Measurements from ENCODE around the gene HTRA3.

Gene HTRA3

DNA sequence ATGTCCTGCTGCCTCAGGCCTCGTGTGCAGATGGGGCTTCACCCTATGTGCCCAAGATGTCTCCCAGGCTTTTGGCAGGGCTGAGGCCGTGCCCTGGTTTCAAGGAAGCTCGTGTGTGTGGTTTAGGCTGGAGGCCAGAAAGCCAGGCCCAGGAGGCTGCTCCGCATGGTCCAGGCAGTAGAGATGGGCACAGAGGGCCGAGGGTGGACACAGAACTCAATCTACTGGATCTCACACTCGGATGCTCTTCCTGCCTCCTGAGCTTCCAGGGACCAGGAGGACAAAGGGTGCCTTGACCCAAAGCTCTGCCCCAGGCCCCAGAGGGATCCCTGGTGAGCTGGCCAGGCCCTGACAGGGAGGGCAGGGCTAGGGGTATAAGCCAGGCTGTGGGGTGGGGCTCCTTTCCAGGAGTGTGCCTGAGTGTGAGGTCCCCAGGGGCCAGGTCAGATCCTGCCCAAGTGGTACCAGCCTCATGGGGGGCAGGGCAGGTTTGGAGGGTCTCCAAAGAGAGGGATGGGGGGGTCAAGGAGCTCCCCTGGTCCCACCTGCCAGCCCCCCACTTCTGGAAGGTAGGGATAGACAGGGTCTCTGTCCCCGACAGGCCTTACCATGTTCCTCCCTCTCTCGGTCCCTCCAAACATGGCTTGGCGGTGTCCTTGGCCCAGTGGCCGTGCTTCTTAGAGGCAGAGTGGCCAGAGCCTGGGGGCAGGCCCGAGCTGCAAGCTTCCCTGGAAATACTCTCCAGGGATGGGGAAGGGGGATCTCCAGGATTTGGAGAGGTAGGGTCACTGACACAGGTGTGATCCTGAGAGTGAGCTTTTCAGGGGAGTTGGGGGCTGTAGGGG is 23.8 kb downstream of the HTRA3 start:
- Mint-ChIP-seq H3K4me1 (ENCODE audit: low read depth) (no peaks in the 10 kb centered on the region), H3K36me3 (ENCODE audit: low read depth) (no peaks in the 10 kb centered on the region), H3K4me3 (no peak overlapping the region), H3K9me3 (peaks cover 7% of the 10 kb centered on the region), H3K27ac (no peak overlapping the region), H3K27me3 (ENCODE audit: low read depth) (no peaks in the 10 kb centered on the region)

DNA sequence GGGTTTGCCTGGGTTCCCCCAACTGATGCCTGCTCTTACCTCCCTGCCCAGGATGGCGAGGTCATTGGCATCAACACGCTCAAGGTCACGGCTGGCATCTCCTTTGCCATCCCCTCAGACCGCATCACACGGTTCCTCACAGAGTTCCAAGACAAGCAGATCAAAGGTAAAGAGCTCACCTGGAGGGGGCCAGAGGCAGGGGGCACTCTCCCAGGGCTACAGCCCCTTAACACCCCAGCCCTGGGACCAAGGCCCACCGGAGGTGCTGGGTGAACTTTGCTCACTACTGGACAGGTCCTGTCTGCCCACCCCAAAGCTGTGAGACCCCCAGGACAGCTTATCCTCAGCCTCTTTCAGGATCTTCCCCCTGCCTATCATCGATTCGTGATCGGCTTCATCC is 24.5 kb downstream of the HTRA3 start:
- H3K4me3 Mint-ChIP-seq: no peak overlapping the region
- H3K27ac Mint-ChIP-seq: no peak overlapping the region
- no peaks in the 10 kb centered on the region for H3K27me3 Mint-ChIP-seq (ENCODE audit: low read depth)
- no peaks in the 10 kb centered on the region for H3K36me3 Mint-ChIP-seq (ENCODE audit: low read depth)
- no peaks in the 10 kb centered on the region for H3K4me1 Mint-ChIP-seq (ENCODE audit: low read depth)
- peaks cover 7% of the 10 kb centered on the region for H3K9me3 Mint-ChIP-seq

DNA sequence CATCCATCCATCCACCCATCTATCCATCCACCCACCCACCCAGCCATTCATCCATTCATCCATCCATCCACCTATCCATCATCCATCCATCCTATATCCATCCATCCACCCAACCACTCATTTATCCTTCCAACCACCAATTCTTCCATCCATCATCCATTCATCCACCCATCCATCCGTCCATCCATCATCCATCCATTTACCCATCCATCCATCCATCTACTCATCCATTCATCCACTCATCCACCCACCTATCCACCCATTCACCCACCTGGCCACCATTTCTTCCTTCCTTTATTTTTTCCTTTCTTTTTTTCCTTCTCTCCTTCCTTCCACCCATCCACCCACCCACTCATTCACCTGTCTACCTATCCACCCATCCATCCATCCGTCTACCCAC is 25.2 kb downstream of the HTRA3 start:
- H3K36me3 Mint-ChIP-seq (ENCODE audit: low read depth): no peaks in the 10 kb centered on the region
- peaks cover 7% of the 10 kb centered on the region for H3K9me3 Mint-ChIP-seq
- H3K27me3 Mint-ChIP-seq (ENCODE audit: low read depth): no peaks in the 10 kb centered on the region
- no peaks in the 10 kb centered on the region for H3K4me1 Mint-ChIP-seq (ENCODE audit: low read depth)
- H3K27ac Mint-ChIP-seq: no peak overlapping the region
- H3K4me3 Mint-ChIP-seq: no peak overlapping the region

DNA sequence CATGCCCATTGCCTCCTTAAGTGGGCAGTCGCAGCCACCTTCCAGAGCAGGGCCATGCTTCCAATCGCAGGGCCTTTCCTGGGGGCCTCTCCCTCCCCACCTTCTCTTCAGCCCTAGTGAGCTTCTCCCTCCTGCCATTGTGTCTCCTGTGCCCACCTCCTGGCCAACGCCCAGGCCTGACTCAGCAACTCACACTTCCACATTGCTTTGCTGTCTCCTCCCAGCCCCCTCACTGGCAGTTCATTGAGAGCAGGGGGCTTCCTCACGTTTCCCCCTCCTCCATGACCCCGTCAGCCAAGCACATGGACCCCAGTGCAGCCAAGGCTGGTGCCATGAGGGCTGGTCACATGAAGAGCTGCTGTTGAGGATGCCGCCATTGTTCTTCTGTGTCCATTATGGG is 25.9 kb downstream of the HTRA3 start:
- H3K27ac Mint-ChIP-seq: no peak overlapping the region

DNA sequence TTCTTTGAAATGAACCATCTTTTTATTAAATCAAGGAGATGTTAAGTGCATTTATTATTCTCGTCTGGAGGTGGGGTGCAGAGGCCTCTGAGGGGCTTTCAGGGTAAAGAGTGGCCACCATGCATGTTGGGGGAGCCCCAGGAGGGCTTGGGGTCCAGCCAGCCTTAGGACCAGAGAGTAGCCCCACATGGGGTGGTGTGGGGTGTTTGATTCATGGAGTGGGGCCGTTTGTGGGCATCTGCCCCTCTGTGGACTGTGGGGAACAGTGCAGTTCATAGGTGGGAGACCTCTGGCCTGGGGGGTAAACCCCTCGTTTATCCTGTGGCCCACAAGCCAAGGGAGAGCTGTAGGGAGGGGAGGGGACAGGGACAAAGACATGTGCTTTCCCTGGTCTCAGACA is 26.9 kb downstream of the HTRA3 start:
- Mint-ChIP-seq H3K4me3 (no peak overlapping the region), H3K27ac (no peak overlapping the region), H3K4me1 (ENCODE audit: low read depth) (no peaks in the 10 kb centered on the region), H3K27me3 (ENCODE audit: low read depth) (no peaks in the 10 kb centered on the region), H3K9me3 (peaks cover 7% of the 10 kb centered on the region), H3K36me3 (ENCODE audit: low read depth) (no peaks in the 10 kb centered on the region)

More for the DNA sequence above, 25.9 kb downstream of the HTRA3 start:
- H3K9me3 Mint-ChIP-seq: peaks cover 7% of the 10 kb centered on the region
- no peaks in the 10 kb centered on the region for H3K4me1 Mint-ChIP-seq (ENCODE audit: low read depth)
- H3K27me3 Mint-ChIP-seq (ENCODE audit: low read depth): no peaks in the 10 kb centered on the region
- H3K36me3 Mint-ChIP-seq (ENCODE audit: low read depth): no peaks in the 10 kb centered on the region
- no peak overlapping the region for H3K4me3 Mint-ChIP-seq

DNA sequence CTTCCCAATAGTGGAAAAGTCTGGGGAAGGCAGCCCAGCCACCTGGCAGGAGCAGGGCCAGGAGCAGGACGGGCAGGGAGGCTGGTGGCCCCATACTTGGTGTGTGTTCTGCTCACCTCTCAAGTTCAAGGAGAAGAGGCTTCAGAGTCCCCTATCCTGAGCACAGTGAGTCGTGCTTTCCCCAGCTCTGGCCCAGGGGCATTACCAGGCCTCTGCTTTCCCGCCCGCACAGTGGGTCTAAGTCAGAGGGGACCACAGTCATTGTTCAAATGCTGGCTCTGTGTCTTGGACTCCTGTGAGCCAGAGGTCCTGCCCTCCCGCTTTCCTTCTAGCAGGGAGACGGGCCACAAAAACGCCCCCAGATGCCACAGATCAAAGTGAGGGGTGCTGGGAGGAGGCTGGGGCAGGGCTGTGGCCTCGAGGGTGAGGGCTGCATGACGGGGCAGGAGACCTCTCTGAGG is 27.6 kb downstream of the HTRA3 start:
- Mint-ChIP-seq H3K4me3 (no peak overlapping the region), H3K27me3 (ENCODE audit: low read depth) (no peaks in the 10 kb centered on the region), H3K36me3 (ENCODE audit: low read depth) (no peaks in the 10 kb centered on the region), H3K27ac (no peak overlapping the region), H3K4me1 (ENCODE audit: low read depth) (no peaks in the 10 kb centered on the region), H3K9me3 (peaks cover 7% of the 10 kb centered on the region)

DNA sequence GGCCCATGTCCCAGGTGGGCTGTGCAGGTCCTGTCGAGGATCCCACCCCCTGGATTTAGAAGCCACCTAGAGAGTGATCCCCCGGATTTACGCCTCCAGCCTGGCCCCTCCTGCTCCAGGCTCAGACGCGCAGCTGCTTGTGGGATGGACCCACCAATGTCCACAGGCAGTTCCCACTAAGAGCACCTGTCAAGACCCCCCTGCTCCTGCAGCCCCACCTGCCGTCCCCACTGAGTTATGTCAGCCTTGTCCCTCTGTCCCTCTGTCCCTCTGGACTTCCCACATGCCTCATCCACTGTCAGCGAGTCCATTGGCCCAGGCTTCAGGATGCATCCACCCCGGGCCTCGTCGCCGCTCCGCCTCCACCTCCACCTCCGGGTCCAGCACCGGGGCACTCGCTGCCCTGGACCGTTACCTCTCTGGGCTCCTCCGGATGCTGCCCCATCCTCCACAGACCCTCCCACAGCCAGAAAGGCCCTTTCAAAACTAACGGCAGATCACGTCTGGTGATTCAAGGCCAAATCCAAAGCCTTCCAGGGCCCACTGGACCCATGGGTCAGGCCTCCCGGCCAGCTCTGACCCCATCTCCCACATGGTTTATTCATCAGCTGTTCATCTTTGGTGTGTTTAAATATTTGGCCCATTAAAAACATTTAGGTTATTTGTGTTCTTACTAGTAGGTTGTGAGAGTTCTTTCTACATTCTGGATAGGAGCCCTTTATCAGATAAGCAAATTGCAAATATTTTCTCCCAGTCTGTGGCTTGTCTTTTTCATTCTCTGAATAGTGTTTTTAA is 28.3 kb downstream of the HTRA3 start:
- Mint-ChIP-seq H3K4me1 (ENCODE audit: low read depth) (no peaks in the 10 kb centered on the region), H3K4me3 (no peak overlapping the region), H3K36me3 (ENCODE audit: low read depth) (no peaks in the 10 kb centered on the region), H3K9me3 (peaks cover 7% of the 10 kb centered on the region), H3K27ac (no peak overlapping the region), H3K27me3 (ENCODE audit: low read depth) (no peaks in the 10 kb centered on the region)

DNA sequence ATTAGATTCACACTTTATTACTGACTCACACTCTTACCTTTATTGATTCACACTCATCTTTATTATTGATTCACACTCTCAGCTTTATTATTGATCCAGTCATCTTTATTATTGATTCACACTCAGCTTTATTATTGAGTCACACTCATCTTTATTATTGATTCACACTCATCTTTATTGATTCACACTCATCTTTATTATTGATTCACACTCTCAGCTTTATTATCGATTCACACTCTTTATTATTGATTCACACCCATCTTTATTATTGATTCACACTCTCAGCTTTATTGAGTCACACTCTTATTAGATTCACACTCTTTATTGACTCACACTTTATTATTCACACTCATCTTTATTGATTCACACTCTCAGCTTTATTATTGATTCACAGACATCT is 31.3 kb downstream of the HTRA3 start:
- no peak overlapping the region for H3K27ac Mint-ChIP-seq
- H3K9me3 Mint-ChIP-seq: no peaks in the 10 kb centered on the region
- H3K27me3 Mint-ChIP-seq (ENCODE audit: low read depth): no peaks in the 10 kb centered on the region
- no peaks in the 10 kb centered on the region for H3K36me3 Mint-ChIP-seq (ENCODE audit: low read depth)
- no peaks in the 10 kb centered on the region for H3K4me1 Mint-ChIP-seq (ENCODE audit: low read depth)
- no peak overlapping the region for H3K4me3 Mint-ChIP-seq

DNA sequence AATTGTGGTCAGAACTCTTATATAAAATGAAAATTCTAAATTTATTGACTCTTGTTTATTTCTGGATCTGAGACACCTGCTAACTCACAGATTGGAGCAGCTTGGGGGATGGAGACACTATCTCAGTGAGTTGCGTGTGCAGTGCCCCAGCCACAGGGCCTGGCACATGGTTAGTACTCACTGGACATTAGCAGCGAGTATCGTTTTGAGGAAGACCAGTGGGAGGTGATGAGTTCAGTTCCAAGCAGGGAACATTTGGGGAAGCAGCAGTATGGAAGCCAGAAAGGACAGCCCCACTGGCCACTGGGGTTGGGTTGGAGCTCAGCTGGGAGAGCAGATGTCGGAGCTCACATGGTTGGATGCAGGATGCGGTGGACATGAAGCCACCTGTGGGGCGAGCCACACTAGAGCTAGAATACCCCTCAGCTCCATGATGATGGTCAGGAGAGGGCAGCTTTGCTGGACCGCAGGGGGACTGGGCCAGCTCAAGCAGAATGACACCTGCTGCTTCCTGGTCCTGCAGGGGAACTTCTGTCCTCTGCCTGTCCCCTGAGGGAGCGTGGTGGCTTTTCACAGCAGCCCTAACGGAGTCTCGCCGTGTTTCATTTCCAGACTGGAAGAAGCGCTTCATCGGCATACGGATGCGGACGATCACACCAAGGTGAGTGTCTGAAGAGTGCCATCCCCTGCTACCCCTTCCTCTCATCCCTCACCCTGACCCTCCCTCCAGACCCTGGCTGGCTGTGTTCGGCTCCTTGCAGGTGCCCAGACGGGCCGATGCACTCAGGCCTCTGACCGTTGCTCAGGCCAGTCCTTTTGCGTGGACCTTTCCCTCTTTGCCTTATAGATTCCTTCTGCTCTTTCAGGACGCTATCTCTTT is 32.5 kb downstream of the HTRA3 start:
- H3K36me3 Mint-ChIP-seq (ENCODE audit: low read depth): no peaks in the 10 kb centered on the region
- no peaks in the 10 kb centered on the region for H3K9me3 Mint-ChIP-seq
- no peak overlapping the region for H3K27ac Mint-ChIP-seq
- no peak overlapping the region for H3K4me3 Mint-ChIP-seq
- H3K27me3 Mint-ChIP-seq (ENCODE audit: low read depth): no peaks in the 10 kb centered on the region
- H3K4me1 Mint-ChIP-seq (ENCODE audit: low read depth): no peaks in the 10 kb centered on the region

DNA sequence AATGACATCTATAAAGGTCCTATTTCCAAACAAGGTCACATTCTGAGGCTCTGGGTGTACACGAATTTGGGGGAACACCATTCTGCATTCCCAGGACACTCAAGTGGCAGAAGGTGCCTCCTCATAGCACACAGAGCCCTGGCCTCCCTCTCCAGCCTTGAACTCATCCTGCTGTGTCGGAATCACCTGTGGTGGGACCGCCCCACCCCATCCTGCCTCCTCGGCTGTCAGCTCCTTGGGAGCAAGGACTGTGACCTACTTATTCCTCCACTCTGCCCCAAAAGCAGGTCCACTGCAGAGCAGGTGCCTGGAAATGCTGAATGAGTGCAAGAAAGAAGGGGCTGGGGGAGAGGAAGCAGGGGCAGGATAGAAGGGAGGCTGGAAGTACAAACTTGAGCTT is 33.5 kb downstream of the HTRA3 start:
- Mint-ChIP-seq H3K4me1 (ENCODE audit: low read depth) (no peaks in the 10 kb centered on the region), H3K36me3 (ENCODE audit: low read depth) (no peaks in the 10 kb centered on the region), H3K4me3 (no peak overlapping the region), H3K27me3 (ENCODE audit: low read depth) (no peaks in the 10 kb centered on the region), H3K9me3 (no peaks in the 10 kb centered on the region), H3K27ac (no peak overlapping the region)

DNA sequence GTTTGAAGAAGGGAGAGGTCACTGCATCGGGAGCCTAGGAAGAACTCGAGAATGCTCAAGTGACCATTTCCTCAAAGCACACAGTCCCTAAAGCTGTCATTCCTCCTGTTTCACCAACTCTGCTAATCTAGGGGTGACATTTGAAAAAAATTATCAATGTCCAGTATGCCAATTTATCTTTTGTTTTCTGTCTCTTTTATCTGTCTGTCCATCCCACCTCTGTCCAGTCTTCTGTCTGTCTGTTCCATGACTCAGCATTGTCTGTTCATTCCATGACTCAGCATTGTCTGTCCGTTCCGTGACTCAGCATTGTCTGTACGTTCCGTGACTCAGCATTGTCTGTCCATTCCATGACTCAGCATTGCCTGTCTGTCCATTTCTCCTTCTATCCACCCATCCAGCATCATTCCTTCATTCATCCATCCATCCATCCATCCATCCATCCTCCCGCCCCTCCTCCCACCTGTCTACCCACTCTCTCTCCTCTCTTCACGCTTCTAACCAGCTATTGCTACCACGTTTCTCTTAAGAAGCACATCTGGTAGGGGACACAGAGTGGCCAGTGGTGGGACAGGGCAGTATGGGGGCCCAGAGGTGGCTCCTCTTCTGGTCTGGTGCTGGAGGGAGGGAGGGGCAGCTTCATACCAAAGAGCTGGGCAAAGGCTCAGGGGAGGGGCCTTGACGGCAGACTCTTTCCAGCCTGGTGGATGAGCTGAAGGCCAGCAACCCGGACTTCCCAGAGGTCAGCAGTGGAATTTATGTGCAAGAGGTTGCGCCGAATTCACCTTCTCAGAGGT is 34.1 kb downstream of the HTRA3 start:
- H3K27me3 Mint-ChIP-seq (ENCODE audit: low read depth): no peaks in the 10 kb centered on the region

DNA sequence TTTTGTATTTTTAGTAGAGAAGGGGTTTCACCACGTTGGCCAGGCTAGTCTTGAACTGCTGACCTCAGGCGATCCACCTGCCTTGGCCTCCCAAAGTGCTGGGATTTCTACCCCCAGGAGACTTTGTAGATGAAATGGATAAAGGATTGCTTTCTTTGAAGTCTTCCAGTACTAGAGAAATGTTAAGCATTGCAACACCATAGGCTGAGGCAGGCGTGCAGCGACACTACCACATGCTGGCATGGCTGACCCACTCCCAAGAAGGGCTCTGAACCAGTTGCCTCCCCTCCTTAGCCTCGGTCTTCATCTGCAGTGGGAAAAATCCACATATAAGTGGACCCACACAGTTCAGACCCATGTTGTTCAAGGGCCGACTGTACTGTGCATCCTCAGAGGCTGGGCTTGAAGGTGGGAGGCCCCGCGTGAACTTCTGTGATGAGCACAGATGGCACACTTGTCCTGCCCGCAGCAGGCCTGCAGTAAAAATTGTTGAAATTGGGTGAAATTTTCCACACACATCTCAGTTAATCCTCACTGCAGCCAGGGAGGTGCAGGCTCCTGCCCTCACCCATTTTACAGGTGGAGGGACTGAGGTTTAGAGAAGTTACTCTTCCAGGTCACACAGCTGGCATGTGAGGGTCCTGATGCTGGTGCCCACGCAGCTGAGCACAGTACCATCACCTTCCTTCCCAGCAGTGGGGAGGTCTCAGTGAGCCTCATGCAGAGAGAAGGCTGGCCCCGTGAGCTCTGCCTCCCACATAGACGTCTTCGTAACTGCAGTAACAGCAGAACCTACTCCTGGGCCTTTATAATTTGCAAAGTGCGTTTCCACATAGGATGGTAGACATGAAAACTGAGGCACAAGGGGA is 35.5 kb downstream of the HTRA3 start:
- Mint-ChIP-seq H3K9me3 (no peaks in the 10 kb centered on the region), H3K27ac (no peak overlapping the region), H3K36me3 (ENCODE audit: low read depth) (no peaks in the 10 kb centered on the region), H3K27me3 (ENCODE audit: low read depth) (no peaks in the 10 kb centered on the region), H3K4me1 (ENCODE audit: low read depth) (no peaks in the 10 kb centered on the region), H3K4me3 (no peak overlapping the region)

More for the DNA sequence above, 34.1 kb downstream of the HTRA3 start:
- no peak overlapping the region for H3K27ac Mint-ChIP-seq
- H3K4me3 Mint-ChIP-seq: no peak overlapping the region
- no peaks in the 10 kb centered on the region for H3K9me3 Mint-ChIP-seq
- no peaks in the 10 kb centered on the region for H3K4me1 Mint-ChIP-seq (ENCODE audit: low read depth)
- H3K36me3 Mint-ChIP-seq (ENCODE audit: low read depth): no peaks in the 10 kb centered on the region

DNA sequence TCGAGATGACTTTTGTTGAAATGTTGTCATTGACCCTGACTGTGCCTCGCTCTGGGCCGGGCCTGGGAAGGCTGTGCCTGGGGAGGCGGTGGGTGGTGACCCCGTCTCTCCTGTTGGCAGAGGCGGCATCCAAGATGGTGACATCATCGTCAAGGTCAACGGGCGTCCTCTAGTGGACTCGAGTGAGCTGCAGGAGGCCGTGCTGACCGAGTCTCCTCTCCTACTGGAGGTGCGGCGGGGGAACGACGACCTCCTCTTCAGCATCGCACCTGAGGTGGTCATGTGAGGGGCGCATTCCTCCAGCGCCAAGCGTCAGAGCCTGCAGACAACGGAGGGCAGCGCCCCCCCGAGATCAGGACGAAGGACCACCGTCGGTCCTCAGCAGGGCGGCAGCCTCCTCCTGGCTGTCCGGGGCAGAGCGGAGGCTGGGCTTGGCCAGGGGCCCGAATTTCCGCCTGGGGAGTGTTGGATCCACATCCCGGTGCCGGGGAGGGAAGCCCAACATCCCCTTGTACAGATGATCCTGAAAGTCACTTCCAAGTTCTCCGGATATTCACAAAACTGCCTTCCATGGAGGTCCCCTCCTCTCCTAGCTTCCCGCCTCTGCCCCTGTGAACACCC is 36.4 kb downstream of the HTRA3 start:
- H3K27ac Mint-ChIP-seq: no peak overlapping the region
- no peaks in the 10 kb centered on the region for H3K27me3 Mint-ChIP-seq (ENCODE audit: low read depth)
- H3K4me1 Mint-ChIP-seq (ENCODE audit: low read depth): no peaks in the 10 kb centered on the region
- H3K36me3 Mint-ChIP-seq (ENCODE audit: low read depth): no peaks in the 10 kb centered on the region
- no peaks in the 10 kb centered on the region for H3K9me3 Mint-ChIP-seq
- no peak overlapping the region for H3K4me3 Mint-ChIP-seq

All from T-helper 1 cell treated with Interleukin-12 subunit alpha and Interleukin-12 subunit beta and Interleukin-4 antibody, amounts not matched to agents 30 μg/mL and 1 μg/mL, for 36 hours (primary cell).